Measurements from ENCODE around the gene IRGC.

Gene IRGC

GRCh38 chr19:43741075-43741825, 25.4 kb downstream of the IRGC start:
- no peak for TF ChIP-seq CTCF (IDR thresholded peaks at IDR 0.05)

- TF ChIP-seq CTCF (IDR thresholded peaks at IDR 0.05): no peak
Observed at GRCh38 chr19:43743059-43743458, 27.2 kb downstream of the IRGC start.

- TF ChIP-seq CTCF (IDR thresholded peaks at IDR 0.05): no peak
Observed at GRCh38 chr19:43747557-43748204, 31.8 kb downstream of the IRGC start.

GRCh38 chr19:43748205-43748594, 32.3 kb downstream of the IRGC start:
- no peak for TF ChIP-seq CTCF (IDR thresholded peaks at IDR 0.05)

- TF ChIP-seq CTCF (IDR thresholded peaks at IDR 0.05): no peak
Observed at GRCh38 chr19:43748685-43749084, 32.8 kb downstream of the IRGC start.

GRCh38 chr19:43749152-43749551, 33.3 kb downstream of the IRGC start:
- TF ChIP-seq CTCF (IDR thresholded peaks at IDR 0.05): no peak

- TF ChIP-seq CTCF (IDR thresholded peaks at IDR 0.05): no peak
Observed at GRCh38 chr19:43749898-43750297, 34.0 kb downstream of the IRGC start.

Data from LNCAP (cell line).